ENCODE results near the gene KHDRBS1. TPM values are rescaled to one million over a fixed set of nuclear protein-coding genes. Genes with fewer than 3 reads are reported as not detected.

Gene KHDRBS1
- total RNA-seq, 4 donors from 2014 or later: 71.8 to 90.5 (median 79.7) TPM

- H3K27ac ChIP-seq (replicated peaks in 1 of 4): peak overlapping the region; percentile 13 to 57 (median 33)
- intact Hi-C loops (cut with DNase I): loop anchor here (5.0 kb wide), 1 partner anchor 78 kb away; no protein-coding TSS in a partner anchor
- H3K4me1 ChIP-seq: peaks cover 9 to 12% (median 11%) of the 10 kb centered on the region in 4 donors
- WGBS: 87% methylated on average over 6 of the region's 6 CpGs
- TF ChIP-seq, protein P1, sequence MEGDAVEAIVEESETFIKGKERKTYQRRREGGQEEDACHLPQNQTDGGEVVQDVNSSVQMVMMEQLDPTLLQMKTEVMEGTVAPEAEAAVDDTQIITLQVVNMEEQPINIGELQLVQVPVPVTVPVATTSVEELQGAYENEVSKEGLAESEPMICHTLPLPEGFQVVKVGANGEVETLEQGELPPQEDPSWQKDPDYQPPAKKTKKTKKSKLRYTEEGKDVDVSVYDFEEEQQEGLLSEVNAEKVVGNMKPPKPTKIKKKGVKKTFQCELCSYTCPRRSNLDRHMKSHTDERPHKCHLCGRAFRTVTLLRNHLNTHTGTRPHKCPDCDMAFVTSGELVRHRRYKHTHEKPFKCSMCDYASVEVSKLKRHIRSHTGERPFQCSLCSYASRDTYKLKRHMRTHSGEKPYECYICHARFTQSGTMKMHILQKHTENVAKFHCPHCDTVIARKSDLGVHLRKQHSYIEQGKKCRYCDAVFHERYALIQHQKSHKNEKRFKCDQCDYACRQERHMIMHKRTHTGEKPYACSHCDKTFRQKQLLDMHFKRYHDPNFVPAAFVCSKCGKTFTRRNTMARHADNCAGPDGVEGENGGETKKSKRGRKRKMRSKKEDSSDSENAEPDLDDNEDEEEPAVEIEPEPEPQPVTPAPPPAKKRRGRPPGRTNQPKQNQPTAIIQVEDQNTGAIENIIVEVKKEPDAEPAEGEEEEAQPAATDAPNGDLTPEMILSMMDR (IDR thresholded peaks at IDR 0.05): no peak
- TF ChIP-seq POLR2A (IDR thresholded peaks at IDR 0.05; ENCODE audit: low read depth) (no peak), EP300 (IDR thresholded peaks at IDR 0.05) (no peak), POLR2AphosphoS5 (IDR thresholded peaks at IDR 0.05) (no peak)
- H3K36me3 ChIP-seq: no peaks in the 10 kb centered on the region
- H3K27me3 ChIP-seq: no peaks in the 10 kb centered on the region
- H3K4me3 ChIP-seq: peak overlapping the region in 1 of 4 donors; percentile 7
- no peak for DNase-seq (ENCODE audit: extremely low spot score)
- H3K9me3 ChIP-seq: no peaks in the 10 kb centered on the region
Observed at GRCh38 chr1:31984419-31985347, 29.0 kb upstream of the KHDRBS1 start.

DNA sequence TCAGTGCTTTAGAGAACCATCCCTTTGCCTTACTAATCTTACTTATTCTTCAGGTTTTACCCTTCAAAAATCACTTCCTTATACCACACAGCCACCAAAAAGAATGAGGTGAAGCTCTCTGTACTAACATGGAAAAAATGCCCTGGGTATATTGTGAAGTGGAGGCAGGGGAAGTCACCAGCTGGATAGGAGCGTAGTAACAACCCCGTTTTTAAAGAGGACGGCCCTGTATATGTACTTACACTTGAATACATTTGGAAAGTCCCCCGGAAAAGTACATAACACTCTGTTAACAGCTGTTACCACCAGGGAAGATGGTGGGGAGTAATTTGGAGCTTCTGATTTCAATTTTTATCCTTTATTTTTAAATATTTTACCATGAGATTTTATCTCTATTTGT, 28.2 kb upstream of the KHDRBS1 start:
- Histone ChIP-seq H3K27ac (replicated peaks in 1 of 4) (peak overlapping the region; percentile 13 to 57 (median 33)), H3K4me1 (peaks cover 9 to 12% (median 11%) of the 10 kb centered on the region in 4 donors), H3K27me3 (no peaks in the 10 kb centered on the region), H3K36me3 (no peaks in the 10 kb centered on the region), H3K9me3 (no peaks in the 10 kb centered on the region), H3K4me3 (peak overlapping the region in 1 of 4 donors; percentile 7)
- TF ChIP-seq, protein P1 (IDR thresholded peaks at IDR 0.05): no peak
- TF ChIP-seq POLR2AphosphoS5 (IDR thresholded peaks at IDR 0.05) (no peak), POLR2A (IDR thresholded peaks at IDR 0.05; ENCODE audit: low read depth) (no peak), EP300 (IDR thresholded peaks at IDR 0.05) (no peak)
- WGBS: 17% methylated on average over 4 of the region's 4 CpGs
- intact Hi-C loops (cut with DNase I): no loop called here
- DNase-seq (ENCODE audit: extremely low spot score): no peak

DNA sequence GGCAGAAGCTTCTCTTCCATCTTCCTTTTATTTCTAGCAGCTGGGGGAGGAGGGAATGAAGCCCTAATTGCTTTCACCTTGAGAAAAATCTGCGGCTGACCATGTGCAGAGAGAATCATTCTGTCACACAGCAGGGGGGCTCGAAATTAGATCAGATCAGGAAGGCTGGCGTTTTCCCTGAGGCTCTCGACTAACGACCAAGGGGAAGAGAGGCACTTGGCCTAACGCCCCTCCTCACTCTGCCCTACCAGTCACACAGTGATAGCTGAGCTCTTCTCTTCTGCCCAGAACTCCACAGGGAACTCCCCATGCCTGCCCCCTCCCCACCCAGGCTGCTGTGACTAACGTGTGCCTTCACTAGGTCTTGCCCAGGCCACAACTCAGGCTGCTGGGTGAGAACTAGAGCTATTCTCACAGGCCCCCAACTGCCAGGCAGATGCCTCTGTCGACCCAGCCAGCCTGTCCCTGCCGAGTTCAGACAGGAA, 26.5 kb upstream of the KHDRBS1 start:
- no peak overlapping the region for H3K4me3 ChIP-seq
- peaks cover 9 to 26% (median 20%) of the 10 kb centered on the region in 4 donors for H3K4me1 ChIP-seq
- no peaks in the 10 kb centered on the region for H3K36me3 ChIP-seq
- no peak overlapping the region for H3K27ac ChIP-seq (replicated peaks in 1 of 4)
- no peaks in the 10 kb centered on the region for H3K27me3 ChIP-seq
- TF ChIP-seq EP300 (IDR thresholded peaks at IDR 0.05) (no peak), POLR2A (IDR thresholded peaks at IDR 0.05; ENCODE audit: low read depth) (no peak), POLR2AphosphoS5 (IDR thresholded peaks at IDR 0.05) (no peak)
- TF ChIP-seq, protein P1 (IDR thresholded peaks at IDR 0.05): no peak
- intact Hi-C loops (cut with DNase I): no loop called here
- no peaks in the 10 kb centered on the region for H3K9me3 ChIP-seq
- WGBS: 88% methylated on average over 9 of the region's 9 CpGs
- DNase-seq (ENCODE audit: extremely low spot score): no peak

- Histone ChIP-seq H3K9me3 (no peaks in the 10 kb centered on the region), H3K36me3 (no peaks in the 10 kb centered on the region), H3K4me1 (peaks cover 5 to 20% (median 15%) of the 10 kb centered on the region in 4 donors), H3K27ac (replicated peaks in 1 of 4) (no peak overlapping the region), H3K27me3 (no peaks in the 10 kb centered on the region), H3K4me3 (no peak overlapping the region)
- no peak for DNase-seq (ENCODE audit: extremely low spot score)
- 91% methylated on average over 3 of the region's 3 CpGs for WGBS
- intact Hi-C loops (cut with DNase I): no loop called here
- TF ChIP-seq EP300 (IDR thresholded peaks at IDR 0.05) (no peak), POLR2AphosphoS5 (IDR thresholded peaks at IDR 0.05) (no peak), POLR2A (IDR thresholded peaks at IDR 0.05; ENCODE audit: low read depth) (no peak)
- TF ChIP-seq, protein P1 (IDR thresholded peaks at IDR 0.05): no peak
Observed at GRCh38 chr1:31989964-31990363, 23.7 kb upstream of the KHDRBS1 start.
